GM18511 (cell line): ENCODE results near the gene FRY.

ENCODE experiments used
- ATAC-seq: cut with Tn5 transposase; IDR thresholded peaks from one replicate; pipeline ENCODE4 v1.9.1; 2021; ENCODE audit warnings: mild to moderate bottlenecking, moderate library complexity; ENCODE audit not compliant: unreplicated experiment

The FRY gene

DNA sequence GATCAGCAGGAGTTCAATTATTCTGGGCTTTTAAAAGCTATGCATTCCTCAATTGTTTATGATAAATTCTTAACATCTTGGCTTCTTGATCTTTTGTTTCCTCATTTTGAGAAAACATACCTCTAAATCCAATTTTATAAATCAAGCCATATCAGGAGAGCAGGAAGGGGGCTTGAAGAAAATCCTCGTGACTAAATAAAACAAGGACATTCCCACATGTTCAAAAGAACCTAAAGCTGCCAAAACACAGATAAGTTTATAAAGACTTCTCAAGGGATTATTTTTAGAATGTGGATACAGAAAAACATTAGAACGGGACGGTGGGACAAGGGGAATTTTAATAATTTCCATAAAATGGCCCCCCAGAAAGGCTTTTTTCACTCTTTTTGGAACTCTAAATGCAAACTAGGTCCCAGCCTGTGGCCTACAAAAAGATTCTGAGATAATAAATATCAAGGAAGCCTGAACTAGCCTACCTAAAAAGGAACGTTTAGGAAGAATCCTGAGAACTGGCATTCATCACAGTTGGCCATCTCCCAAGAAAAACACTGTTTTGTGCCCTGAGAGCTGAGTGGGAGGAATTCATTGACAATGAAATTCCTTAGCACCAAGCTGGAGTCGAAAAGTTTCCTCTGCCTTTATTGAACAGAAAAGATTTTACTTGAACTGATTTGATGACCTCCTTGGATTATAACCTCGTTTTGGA is 253.5 kb downstream of the FRY start:
- no peak for ATAC-seq

DNA sequence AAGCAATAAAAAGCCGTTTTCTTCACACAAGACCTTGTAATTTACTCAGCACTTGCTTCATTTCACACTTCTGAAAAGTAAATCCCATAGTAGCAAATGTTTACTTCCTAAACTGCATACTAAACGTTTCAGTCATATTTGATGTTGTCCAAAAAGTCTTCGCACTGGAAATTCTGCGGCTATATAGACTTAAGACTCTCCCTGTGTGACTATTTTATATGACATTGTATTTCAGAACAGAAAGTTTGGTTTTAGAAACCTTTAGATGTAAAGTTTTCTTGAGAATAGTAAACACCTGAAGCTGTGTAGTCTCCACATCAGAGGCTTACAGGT is 254.0 kb downstream of the FRY start:
- ATAC-seq: no peak

DNA sequence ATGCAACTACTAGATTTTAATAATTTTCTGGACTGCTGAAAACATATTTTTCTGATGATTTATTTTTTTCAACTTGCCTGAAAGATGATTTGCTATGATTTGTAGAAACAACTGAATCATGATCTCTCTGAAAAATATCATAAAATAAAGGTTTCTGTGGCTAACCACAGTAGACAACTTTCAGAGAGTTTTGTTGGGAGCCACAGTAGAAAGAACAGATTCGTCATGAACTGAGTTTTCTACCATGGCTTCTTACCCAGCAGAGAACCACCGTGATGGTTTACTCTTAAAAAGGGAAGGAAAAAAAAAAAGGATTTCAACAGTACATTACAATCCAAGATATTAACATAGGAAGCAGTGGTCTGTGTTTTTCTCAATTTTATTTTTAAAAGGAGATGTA is 265.6 kb downstream of the FRY start:
- no peak for ATAC-seq

DNA sequence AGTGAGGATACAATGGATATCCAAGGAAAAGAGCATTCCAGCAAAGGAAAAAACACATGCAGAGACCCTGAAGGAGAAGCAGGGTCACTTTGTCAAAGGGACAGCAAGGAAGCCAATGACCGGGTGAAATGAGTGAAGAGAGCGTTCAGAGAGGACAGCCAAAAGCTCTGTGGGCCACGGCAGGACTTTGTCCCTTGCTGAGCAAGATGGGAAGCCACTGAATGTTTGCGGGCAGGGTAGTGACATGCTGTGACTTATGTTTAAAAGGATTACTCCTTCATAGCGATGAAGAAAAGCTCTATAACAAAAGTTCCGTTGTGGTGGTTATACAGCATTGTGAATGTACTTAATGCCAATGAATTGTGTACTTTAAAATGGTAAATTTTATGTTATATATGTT is 267.1 kb downstream of the FRY start:
- no peak for ATAC-seq

DNA sequence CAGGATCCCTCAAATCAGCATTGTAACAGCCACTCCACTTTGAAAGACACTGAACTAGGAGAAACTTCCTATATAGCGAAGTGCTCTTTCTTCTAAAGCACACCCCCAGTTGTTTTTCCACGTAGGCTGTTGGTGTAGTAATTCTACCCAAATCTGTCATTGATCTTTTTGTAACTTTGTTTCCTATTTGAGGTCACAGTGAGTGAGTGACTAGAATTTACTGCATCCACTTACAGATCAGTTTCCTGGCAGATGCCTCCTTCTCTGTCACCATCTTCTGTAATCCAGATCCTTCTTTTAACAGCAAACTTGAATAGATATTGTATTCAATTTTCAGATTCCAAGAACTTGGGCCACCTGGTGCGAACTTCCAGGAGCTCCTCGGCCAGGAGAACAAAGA is 268.3 kb downstream of the FRY start:
- ATAC-seq: no peak

DNA sequence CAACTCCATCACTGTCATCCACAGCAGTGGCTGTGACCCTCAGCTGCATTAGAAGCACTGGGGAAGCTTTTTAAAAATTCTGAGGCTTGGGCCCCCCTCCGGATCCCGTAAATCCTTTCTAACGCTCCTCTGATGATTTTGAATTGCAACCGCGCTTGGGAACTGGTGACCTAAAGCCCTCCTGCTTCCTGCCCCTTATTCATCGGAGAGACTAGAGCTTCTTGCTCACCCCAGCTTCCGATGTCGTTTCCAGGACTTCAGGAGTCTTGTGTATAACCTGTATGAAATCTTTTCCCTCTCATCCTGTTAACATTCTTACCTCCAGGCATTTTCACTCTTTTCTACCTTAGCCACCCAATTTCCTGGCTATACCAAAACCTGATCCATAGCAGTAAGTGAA is 268.8 kb downstream of the FRY start:
- no peak for ATAC-seq

DNA sequence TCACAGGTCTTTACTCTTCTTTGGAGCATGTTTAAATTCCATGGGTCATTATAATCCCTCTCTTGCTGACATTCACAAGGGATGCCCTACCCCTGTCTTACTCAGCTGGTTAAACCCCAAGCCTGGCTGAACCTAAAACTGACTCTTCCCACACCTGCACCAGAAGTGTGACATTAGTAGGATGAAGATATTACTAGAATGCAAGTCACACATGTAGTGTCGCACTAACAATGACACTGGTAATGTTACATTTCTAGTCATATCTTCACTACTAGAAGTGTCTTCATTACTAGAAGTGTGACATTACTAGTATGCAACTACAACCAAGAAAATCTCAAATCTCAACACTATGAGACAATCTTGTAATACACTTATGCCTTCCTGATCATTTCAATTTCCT is 269.3 kb downstream of the FRY start:
- ATAC-seq: no peak

DNA sequence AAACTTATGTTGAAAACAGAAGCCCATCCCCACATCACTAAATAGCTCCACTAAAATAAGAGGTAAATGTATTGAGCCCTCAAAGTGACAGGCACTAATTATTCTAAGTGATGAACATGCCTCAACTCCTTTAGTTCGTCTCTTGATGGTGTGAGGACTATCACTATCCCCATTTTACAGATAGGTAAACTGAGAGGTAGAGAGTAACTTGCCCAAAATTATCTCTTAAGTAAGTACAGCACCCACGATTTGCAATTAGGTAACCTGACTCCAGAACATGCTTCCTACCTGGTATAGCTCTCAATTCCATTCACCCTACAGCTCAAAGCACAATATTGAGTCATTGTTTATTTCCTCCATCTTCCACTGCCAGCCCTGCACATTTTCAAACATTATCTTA is 270.9 kb downstream of the FRY start:
- no peak for ATAC-seq

DNA sequence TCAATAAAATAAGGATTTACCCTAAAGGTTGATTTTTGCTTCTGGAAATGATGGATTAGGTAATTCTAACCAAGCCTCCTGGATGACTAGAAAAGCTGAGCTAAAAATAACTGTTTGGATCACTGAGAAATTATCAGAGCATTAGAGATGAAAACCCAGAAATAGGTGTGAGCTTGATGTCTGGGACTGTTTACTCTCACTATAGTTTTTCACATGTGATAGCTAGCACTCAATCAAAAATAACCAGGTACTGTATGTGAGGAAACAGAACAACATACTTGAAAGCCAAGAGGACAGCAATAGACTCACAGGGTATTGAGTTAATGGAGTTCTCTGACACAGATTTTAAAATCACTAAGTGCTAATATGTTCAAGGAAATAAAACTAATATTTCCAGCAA is 274.1 kb downstream of the FRY start:
- ATAC-seq: no peak

DNA sequence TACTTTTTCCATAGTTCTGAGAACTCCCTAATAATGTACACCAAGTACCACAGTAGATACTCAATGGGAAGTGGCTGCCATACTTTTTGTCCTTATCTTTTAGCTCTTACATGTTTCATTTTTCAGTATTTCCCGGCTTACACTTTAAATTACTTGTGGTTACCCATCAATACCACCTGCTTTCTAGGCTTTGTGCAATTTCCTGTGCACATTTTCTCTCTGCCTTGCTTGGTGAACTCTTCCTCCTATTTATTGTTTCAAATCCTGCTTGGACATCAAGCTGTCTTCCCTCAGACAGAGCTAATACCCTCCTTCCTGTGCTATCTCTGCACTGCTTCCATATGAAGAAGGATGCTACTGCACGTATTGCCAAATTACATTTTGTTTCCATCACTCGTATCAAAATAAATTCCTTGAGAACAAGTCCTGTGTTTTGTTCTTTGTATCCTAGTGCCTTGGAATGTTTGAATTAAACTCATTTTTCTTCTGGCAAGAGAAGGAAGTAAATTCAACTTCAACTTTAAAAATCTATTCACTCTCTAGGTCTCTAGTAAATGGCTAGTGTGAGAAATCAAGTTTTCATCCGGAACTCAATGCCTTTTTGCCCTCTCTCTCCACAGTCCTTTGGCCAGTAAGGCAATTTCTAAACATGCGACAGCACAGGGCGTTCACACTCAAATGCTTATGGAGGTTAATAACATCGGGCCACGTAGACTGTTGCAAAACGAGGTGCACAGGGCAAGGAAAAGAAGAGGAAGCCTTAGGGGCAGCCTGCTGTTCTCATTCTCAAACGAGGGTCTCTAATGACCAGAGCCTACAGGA is 277.9 kb downstream of the FRY start:
- peak; percentile 23 for ATAC-seq

DNA sequence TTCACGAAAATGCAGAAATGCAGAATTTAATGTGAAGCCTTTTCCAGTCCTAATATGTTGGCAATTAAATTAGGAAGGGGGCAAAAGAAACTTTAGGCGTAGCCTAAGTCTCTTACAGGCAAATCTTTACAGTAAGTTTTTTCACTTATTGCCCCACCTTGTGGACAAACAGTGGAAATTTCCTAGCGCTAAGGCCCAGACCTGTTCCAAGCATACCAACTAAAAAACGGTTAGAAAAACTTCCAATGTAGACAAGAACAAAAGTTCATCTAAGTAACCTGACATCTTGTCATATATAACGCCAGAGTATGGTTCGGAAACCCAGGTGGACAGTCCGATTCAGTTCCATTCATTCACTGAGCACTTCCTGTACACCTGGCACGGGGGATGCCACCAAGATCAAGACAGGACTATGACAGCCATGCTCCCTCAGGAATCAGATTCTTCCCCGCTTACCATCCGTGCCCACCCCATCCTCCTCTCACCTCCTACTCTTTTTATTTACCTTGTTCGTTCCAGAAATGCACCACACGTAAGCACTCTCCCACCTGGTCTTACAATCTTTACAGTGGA is 278.6 kb downstream of the FRY start:
- ATAC-seq: peak; percentile 74

DNA sequence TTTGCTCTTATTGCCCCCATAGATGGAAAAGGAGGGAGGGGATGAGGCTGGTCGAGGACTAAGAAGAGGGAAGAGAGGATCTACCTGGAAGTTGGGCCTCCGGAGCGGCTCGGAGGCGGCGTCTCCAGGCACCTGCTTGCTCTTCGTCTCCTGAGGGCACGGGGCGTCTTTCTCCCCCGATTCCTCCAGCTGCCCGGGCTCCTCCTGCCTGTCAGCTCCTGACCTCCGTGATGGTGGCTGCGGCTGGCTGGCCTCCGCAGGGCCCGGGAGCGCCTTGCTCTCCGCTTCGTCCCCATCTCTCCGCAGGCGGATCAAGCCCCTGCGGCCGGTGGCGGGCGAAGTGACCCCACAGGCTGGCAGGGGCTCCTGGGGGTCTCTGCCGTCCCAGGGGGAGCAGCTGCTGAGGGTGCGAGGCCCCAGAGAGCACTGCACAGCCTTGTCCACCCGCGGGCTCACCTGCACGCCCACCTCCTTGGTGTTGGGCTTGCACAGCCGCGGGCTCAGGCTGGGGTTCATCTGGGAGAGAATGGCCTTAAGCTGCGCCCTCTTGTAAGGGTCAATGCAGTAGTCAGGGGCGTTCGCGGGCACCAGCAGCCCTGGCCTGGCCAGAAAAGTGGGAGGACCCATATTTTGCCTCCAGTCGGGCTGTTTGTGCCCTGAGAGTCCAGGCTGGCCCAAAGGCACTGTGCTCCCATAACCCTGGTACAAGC is 279.8 kb downstream of the FRY start:
- no peak for ATAC-seq

DNA sequence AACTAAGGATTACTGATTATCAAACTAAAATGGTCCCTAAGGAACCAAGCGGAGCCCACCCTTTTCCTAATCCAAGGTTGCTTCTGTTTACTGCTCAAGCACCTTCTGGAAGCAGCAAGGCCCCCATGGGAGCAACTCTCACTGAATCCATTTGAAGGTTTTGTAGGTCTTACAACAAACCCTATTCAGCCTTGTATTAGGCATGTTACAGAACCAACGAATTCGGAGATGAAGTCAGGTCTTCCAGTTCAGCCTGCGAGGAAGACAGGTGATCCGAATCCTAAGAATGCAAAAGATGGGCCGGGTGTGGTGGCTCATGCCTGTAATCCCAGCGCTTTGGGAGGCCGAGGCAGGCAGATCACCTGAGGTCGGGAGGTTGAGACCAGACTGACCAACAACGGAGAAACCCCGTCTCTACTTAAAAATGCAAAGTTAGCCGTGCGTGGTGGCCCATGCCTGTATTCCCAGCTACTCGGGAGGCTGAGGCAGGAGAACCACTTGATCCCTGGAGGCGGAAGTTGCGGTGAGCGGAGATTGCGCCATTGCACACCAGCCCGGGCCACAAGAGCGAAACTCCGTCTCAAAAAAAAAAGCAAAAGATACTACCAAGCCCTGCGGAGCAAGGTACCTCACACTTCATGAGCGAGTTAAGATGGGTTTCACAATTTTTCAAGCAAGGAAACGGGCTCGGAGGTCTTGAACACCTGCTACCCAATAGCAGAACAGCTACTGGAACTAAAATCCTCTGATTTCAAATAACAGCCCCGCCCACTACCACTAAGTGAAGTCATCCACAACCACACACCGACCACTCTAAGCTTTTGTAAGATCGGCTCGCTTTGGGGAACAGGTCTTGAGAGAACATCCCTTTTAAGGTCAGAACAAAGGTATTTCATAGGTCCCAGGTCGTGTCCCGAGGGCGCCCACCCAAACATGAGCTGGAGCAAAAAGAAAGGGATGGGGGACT is 283.0 kb downstream of the FRY start:
- ATAC-seq: peak; percentile 36

DNA sequence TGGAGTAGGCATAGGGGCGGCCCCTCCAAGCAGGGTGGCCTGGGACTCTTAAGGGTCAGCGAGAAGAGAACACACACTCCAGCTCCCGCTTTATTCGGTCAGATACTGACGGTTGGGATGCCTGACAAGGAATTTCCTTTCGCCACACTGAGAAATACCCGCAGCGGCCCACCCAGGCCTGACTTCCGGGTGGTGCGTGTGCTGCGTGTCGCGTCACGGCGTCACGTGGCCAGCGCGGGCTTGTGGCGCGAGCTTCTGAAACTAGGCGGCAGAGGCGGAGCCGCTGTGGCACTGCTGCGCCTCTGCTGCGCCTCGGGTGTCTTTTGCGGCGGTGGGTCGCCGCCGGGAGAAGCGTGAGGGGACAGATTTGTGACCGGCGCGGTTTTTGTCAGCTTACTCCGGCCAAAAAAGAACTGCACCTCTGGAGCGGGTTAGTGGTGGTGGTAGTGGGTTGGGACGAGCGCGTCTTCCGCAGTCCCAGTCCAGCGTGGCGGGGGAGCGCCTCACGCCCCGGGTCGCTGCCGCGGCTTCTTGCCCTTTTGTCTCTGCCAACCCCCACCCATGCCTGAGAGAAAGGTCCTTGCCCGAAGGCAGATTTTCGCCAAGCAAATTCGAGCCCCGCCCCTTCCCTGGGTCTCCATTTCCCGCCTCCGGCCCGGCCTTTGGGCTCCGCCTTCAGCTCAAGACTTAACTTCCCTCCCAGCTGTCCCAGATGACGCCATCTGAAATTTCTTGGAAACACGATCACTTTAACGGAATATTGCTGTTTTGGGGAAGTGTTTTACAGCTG is 283.9 kb downstream of the FRY start, which contains the start of the genes BRCA2 and ZAR1L:
Gene BRCA2 (plus strand): TSS at position 271 of the 790 bp plus-strand sequence. CDS start 953 bp downstream, outside the sequence.
Gene ZAR1L (minus strand): TSS at position 126 of the 790 bp plus-strand sequence. CDS start 3,438 bp downstream, outside the sequence.
- peak; percentile 96 for ATAC-seq

DNA sequence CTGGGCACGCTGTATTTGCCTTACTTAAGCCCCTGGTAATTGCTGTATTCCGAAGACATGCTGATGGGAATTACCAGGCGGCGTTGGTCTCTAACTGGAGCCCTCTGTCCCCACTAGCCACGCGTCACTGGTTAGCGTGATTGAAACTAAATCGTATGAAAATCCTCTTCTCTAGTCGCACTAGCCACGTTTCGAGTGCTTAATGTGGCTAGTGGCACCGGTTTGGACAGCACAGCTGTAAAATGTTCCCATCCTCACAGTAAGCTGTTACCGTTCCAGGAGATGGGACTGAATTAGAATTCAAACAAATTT is 284.4 kb downstream of the FRY start:
- peak; percentile 60 for ATAC-seq

DNA sequence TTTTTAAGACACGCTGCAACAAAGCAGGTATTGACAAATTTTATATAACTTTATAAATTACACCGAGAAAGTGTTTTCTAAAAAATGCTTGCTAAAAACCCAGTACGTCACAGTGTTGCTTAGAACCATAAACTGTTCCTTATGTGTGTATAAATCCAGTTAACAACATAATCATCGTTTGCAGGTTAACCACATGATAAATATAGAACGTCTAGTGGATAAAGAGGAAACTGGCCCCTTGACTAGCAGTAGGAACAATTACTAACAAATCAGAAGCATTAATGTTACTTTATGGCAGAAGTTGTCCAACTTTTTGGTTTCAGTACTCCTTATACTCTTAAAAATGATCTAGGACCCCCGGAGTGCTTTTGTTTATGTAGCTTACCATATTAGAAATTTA is 284.9 kb downstream of the FRY start:
- ATAC-seq: no peak

DNA sequence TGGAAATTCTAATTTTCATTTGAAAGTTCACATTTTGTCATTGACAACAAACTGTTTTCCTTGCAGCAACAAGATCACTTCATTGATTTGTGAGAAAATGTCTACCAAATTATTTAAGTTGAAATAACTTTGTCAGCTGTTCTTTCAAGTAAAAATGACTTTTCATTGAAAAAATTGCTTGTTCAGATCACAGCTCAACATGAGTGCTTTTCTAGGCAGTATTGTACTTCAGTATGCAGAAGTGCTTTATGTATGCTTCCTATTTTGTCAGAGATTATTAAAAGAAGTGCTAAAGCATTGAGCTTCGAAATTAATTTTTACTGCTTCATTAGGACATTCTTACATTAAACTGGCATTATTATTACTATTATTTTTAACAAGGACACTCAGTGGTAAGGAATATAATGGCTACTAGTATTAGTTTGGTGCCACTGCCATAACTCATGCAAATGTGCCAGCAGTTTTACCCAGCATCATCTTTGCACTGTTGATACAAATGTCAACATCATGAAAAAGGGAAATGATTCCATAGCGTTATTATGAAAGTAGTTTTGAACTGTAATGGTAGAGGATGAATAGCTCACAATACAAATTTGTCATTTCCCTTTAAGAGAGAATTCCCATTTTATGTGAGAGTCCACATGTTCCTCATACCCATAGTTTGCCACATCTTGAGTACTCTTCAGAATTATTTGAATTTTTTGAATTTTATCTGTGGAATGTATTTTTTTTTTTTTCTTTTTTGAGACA is 286.3 kb downstream of the FRY start:
- no peak for ATAC-seq

DNA sequence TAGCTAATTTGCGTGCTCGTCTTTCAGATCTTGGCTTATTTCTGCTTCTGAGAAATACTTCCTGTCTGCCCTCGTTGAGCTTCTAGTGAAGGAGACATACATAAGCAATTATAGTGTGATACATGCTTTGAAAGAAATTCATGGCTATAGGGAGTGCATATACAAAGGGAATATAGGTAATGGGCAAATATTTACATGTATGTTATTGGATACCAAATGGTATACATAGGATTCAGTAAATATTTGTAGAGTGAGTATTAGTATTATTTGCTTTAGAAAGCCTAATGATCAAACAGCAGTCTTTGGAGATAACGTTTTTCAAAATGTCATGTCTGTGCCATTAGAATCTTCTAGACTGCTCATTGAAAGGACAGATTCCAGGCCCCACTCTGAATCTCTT is 289.0 kb downstream of the FRY start:
- no peak for ATAC-seq

DNA sequence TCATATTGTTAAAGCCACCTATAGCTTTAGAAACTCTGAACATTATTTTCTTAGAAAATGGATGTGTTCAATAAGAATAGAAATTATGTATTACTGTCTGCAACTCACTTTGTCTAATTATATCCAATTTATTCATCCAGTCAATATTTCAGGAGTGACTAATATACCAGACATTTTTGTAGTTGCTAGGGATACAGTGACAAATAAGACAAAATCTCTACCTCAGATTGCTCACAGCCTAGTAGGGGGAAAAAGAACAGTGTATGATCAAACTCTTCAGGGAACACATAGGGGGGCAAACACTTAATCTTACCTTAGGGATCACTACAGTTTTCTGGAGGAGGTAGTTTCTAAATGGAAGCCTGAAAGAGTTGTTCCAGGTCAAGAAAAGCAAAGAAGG is 292.3 kb downstream of the FRY start:
- no peak for ATAC-seq
